ENCODE data around the gene SLC4A2. TPM values are rescaled to one million over a fixed set of nuclear protein-coding genes. Genes with fewer than 3 reads are reported as not detected.
A peak's percentile ranks its signal among the peaks of the same experiment; 100 is the strongest.

The SLC4A2 gene
- total RNA-seq, 1 experiment from 2014 or later: 249 TPM

DNA sequence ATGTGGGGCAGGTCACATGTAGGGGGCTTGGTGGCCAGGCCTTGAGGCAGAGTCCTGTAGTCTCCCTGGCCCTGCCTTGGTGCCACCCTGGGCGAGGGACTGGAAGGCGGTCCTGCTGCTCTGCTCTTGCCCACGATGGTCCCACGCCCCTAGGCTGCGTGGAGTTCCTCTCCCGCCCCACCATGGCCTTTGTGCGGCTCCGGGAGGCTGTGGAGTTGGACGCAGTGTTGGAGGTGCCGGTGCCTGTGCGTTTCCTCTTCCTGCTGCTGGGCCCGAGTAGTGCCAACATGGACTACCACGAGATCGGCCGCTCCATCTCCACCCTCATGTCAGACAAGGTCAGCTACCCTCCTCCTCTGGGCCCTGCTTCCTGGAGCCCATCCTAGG, 11.2 kb downstream of the SLC4A2 start:
- Mint-ChIP-seq H3K27me3 (ENCODE audit: insufficient read depth, unreplicated experiment) (no peaks in the 10 kb centered on the region), H3K36me3 (ENCODE audit: insufficient read depth, unreplicated experiment) (peaks cover 92% of the 10 kb centered on the region), H3K4me3 (ENCODE audit: unreplicated experiment) (no peak overlapping the region), H3K4me1 (ENCODE audit: low read depth, unreplicated experiment) (no peaks in the 10 kb centered on the region), H3K27ac (ENCODE audit: unreplicated experiment) (no peak overlapping the region), H3K9me3 (ENCODE audit: unreplicated experiment) (no peaks in the 10 kb centered on the region)
- H3K36me3 ChIP-seq (ENCODE audit: control insufficient read depth, insufficient read depth, low read length): peaks cover 3% of the 10 kb centered on the region
- no peak overlapping the region for H3K4me3 ChIP-seq (ENCODE audit: low read depth, low read length)
- no peaks in the 10 kb centered on the region for H3K9me3 ChIP-seq
- BruUV-seq (replicated peaks): TSS peak; percentile 3
- POLR2A ChIA-PET: interaction anchor here (1.2 kb wide), 1 partner anchor 8 kb away, joined by 3 read pairs; no protein-coding TSS in a partner anchor
- TF ChIP-seq, protein P1, sequence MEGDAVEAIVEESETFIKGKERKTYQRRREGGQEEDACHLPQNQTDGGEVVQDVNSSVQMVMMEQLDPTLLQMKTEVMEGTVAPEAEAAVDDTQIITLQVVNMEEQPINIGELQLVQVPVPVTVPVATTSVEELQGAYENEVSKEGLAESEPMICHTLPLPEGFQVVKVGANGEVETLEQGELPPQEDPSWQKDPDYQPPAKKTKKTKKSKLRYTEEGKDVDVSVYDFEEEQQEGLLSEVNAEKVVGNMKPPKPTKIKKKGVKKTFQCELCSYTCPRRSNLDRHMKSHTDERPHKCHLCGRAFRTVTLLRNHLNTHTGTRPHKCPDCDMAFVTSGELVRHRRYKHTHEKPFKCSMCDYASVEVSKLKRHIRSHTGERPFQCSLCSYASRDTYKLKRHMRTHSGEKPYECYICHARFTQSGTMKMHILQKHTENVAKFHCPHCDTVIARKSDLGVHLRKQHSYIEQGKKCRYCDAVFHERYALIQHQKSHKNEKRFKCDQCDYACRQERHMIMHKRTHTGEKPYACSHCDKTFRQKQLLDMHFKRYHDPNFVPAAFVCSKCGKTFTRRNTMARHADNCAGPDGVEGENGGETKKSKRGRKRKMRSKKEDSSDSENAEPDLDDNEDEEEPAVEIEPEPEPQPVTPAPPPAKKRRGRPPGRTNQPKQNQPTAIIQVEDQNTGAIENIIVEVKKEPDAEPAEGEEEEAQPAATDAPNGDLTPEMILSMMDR (IDR thresholded peaks at IDR 0.05; ENCODE audit: insufficient read depth in 1 of 2, low read depth in 1 of 2, low read length in 1 of 2, severe bottlenecking in 1 of 2, unreplicated experiment in 1 of 2): no peak
- intact Hi-C loops (cut with micrococcal nuclease; ENCODE audit: unreplicated experiment): no loop called here
- H3K27me3 ChIP-seq (replicated peaks; ENCODE audit: control insufficient read depth, insufficient read depth, low read length): no peaks in the 10 kb centered on the region
- CTCF ChIA-PET: no interaction called here
- no peak for DNase-seq
- peaks cover 18% of the 10 kb centered on the region for H3K4me1 ChIP-seq

GRCh38 chr7:151071032-151071866, 11.9 kb downstream of the SLC4A2 start:
- no TSS peak for BruUV-seq (replicated peaks)
- intact Hi-C loops (cut with micrococcal nuclease; ENCODE audit: unreplicated experiment): no loop called here
- Histone ChIP-seq H3K9me3 (no peaks in the 10 kb centered on the region), H3K4me1 (peaks cover 18% of the 10 kb centered on the region), H3K27me3 (replicated peaks; ENCODE audit: control insufficient read depth, insufficient read depth, low read length) (no peaks in the 10 kb centered on the region), H3K4me3 (ENCODE audit: low read depth, low read length) (no peak overlapping the region), H3K36me3 (ENCODE audit: control insufficient read depth, insufficient read depth, low read length) (peaks cover 1% of the 10 kb centered on the region)
- ChIA-PET POLR2A (interaction anchor here (1.2 kb wide), 1 partner anchor 8 kb away, joined by 3 read pairs; no protein-coding TSS in a partner anchor), CTCF (no interaction called here)
- DNase-seq: no peak
- peaks cover 93% of the 10 kb centered on the region for H3K36me3 Mint-ChIP-seq (ENCODE audit: insufficient read depth, unreplicated experiment)
- H3K27me3 Mint-ChIP-seq (ENCODE audit: insufficient read depth, unreplicated experiment): no peaks in the 10 kb centered on the region
- H3K4me3 Mint-ChIP-seq (ENCODE audit: unreplicated experiment): no peak overlapping the region
- no peaks in the 10 kb centered on the region for H3K9me3 Mint-ChIP-seq (ENCODE audit: unreplicated experiment)
- H3K27ac Mint-ChIP-seq (ENCODE audit: unreplicated experiment): no peak overlapping the region
- H3K4me1 Mint-ChIP-seq (ENCODE audit: low read depth, unreplicated experiment): no peaks in the 10 kb centered on the region
- TF ChIP-seq, protein P1 (IDR thresholded peaks at IDR 0.05; ENCODE audit: insufficient read depth in 1 of 2, low read depth in 1 of 2, low read length in 1 of 2, severe bottlenecking in 1 of 2, unreplicated experiment in 1 of 2): no peak

DNA sequence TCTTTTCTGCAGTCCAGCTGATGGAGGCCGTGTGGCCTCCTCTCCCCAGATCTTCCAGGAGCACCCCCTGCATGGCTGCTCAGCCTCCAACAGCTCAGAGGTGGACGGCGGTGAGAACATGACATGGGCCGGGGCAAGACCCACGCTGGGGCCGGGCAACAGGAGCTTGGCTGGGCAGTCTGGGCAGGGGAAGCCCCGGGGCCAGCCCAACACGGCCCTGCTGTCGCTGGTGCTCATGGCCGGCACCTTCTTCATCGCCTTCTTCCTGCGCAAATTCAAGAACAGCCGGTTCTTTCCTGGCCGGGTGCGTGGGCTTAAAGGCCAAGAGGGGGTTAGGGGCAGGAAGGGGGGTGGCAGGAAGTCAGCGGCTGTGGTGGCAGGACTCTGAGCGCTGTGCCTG, 14.6 kb downstream of the SLC4A2 start:
- Mint-ChIP-seq H3K27me3 (ENCODE audit: insufficient read depth, unreplicated experiment) (no peaks in the 10 kb centered on the region), H3K9me3 (ENCODE audit: unreplicated experiment) (no peaks in the 10 kb centered on the region), H3K4me3 (ENCODE audit: unreplicated experiment) (no peak overlapping the region), H3K27ac (ENCODE audit: unreplicated experiment) (no peak overlapping the region), H3K4me1 (ENCODE audit: low read depth, unreplicated experiment) (no peaks in the 10 kb centered on the region), H3K36me3 (ENCODE audit: insufficient read depth, unreplicated experiment) (peaks cover 95% of the 10 kb centered on the region)
- no peak for DNase-seq
- Histone ChIP-seq H3K4me1 (0 out of 2 replicates have a peak, but pooled peaks cover 5% of the 10 kb centered on the region), H3K9me3 (no peaks in the 10 kb centered on the region), H3K4me3 (ENCODE audit: low read depth, low read length) (no peak overlapping the region), H3K27me3 (replicated peaks; ENCODE audit: control insufficient read depth, insufficient read depth, low read length) (no peaks in the 10 kb centered on the region), H3K36me3 (ENCODE audit: control insufficient read depth, insufficient read depth, low read length) (peaks cover 1% of the 10 kb centered on the region)
- BruUV-seq (replicated peaks): no TSS peak
- TF ChIP-seq, protein P1 (IDR thresholded peaks at IDR 0.05; ENCODE audit: insufficient read depth in 1 of 2, low read depth in 1 of 2, low read length in 1 of 2, severe bottlenecking in 1 of 2, unreplicated experiment in 1 of 2): no peak
- ChIA-PET CTCF (no interaction called here), POLR2A (no interaction called here)
- intact Hi-C loops (cut with micrococcal nuclease; ENCODE audit: unreplicated experiment): no loop called here

All from Caco-2 (cell line).